Measurements from ENCODE around the gene TTC9B. TPM values are rescaled to one million over a fixed set of nuclear protein-coding genes. Genes with fewer than 3 reads are reported as not detected.

The TTC9B gene
- total and polyA plus RNA-seq, 2 of the 8 experiments (the other 6 are each of a cell fraction or from before 2014, with no cell fraction given) = 0.26 TPM; not detected in 1

DNA sequence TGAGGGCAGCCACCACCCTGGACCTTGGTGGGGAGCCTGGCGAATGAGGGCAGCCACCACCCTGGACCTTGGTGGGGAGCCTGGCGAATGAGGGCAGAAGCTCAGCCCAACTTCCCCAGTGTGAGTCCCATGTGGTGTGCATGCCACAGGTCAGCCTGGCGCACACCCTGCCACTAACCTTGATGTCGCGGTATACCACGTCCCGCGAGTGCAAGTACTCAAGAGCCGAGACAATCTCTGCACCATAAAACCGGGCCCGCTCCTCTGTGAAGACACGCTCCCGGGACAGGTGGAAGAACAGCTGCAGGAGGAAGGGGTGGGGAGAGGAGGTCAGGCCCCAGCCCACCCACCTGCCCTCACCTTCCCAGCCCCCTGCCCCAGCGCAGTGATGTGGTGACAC is 19.6 kb upstream of the TTC9B start:
- no peak for TF ChIP-seq CBX5 (IDR thresholded peaks at IDR 0.05; ENCODE audit: low read depth, low read length)
- no peak for TF ChIP-seq MAX (IDR thresholded peaks at IDR 0.05)
- no peak for TF ChIP-seq KDM4A (IDR thresholded peaks at IDR 0.05; ENCODE audit: low read depth, low read length, severe bottlenecking)
- TF ChIP-seq EZH2 (IDR thresholded peaks at IDR 0.05; ENCODE audit: low read depth, low read length, severe bottlenecking) = no peak
- TF ChIP-seq POLR2AphosphoS5 (IDR thresholded peaks at IDR 0.05; ENCODE audit: low read depth, low read length) = no peak
- TF ChIP-seq CREB1 (IDR thresholded peaks at IDR 0.05) = no peak
- TF ChIP-seq SP4 (IDR thresholded peaks at IDR 0.05; ENCODE audit: low read length) = no peak
- no peak for TF ChIP-seq SUZ12 (IDR thresholded peaks at IDR 0.05; ENCODE audit: low read length)
- TF ChIP-seq SIRT6 (IDR thresholded peaks at IDR 0.05; ENCODE audit: low read length) = no peak
- no peak for TF ChIP-seq BRCA1 (IDR thresholded peaks at IDR 0.05; ENCODE audit: low read depth, low read length)
- no peak for TF ChIP-seq SP1 (IDR thresholded peaks at IDR 0.05; ENCODE audit: low read depth, low read length)
- TF ChIP-seq KDM5A (IDR thresholded peaks at IDR 0.05; ENCODE audit: low read length) = no peak
- no peak for TF ChIP-seq NRF1 (IDR thresholded peaks at IDR 0.05; ENCODE audit: low read depth, low read length)
- no peak for TF ChIP-seq E2F6 (IDR thresholded peaks at IDR 0.05)
- POLR2A ChIA-PET (ENCODE audit: partially characterized antibody) = no interaction called here
- no peak overlapping the region for H2BK20ac ChIP-seq (ENCODE audit: low read length)
- CTCF ChIA-PET (ENCODE audit: partially characterized antibody) = interaction anchor here (0.5 to 3.5 kb wide), 2 partner anchors 33 to 82 kb away, joined by 3 to 13 read pairs; no protein-coding TSS in a partner anchor
- no peak overlapping the region for H2AFZ ChIP-seq (ENCODE audit: low read length)
- H3K4me3 ChIP-seq (ENCODE audit: extremely low read depth in 1 of 4, insufficient read depth in 2 of 4, low read depth in 3 of 4, low read length in 4 of 4) = no peak overlapping the region
- no peak overlapping the region for H2BK5ac ChIP-seq (ENCODE audit: low read depth, low read length)
- H3K9me3 ChIP-seq (ENCODE audit: insufficient read depth in 2 of 2, low read depth in 1 of 2, low read length in 1 of 2) = no peaks in the 10 kb centered on the region
- H2AK5ac ChIP-seq (ENCODE audit: low read depth, low read length) = no peak overlapping the region
- no peak overlapping the region for H3K14ac ChIP-seq (ENCODE audit: insufficient read length)
- H4K91ac ChIP-seq (replicated peaks; ENCODE audit: insufficient read length, low read length) = no peak overlapping the region
- no peaks in the 10 kb centered on the region for H3K23me2 ChIP-seq (ENCODE audit: low read depth, low read length)
- no peak overlapping the region for H2BK12ac ChIP-seq (ENCODE audit: low read depth, low read length)
- H4K8ac ChIP-seq (ENCODE audit: extremely low read depth, insufficient read depth, low read length) = no peak overlapping the region
- no peak overlapping the region for H2BK120ac ChIP-seq (replicated peaks; ENCODE audit: low read depth, low read length)
- WGBS, 2 experiments (ENCODE audit: extremely low coverage in 1 of 2, insufficient coverage in 1 of 2, insufficient read length in 1 of 2, insufficient replicate concordance in 2 of 2, low coverage in 1 of 2, low lambda C conversion rate in 2 of 2, missing lambda C conversion rate in 1 of 2) = 95% methylated on average over 10 of the region's 14 CpGs; no CpG with 5 or more reads in 1 of the 2 experiments
- H3K23ac ChIP-seq (ENCODE audit: insufficient read length) = no peak overlapping the region
- H3K56ac ChIP-seq (replicated peaks; ENCODE audit: insufficient read length, low read depth, low read length) = no peak overlapping the region
- peaks cover 0 to 4% (median 0%) of the 10 kb centered on the region in 4 experiments; a peak in 2 of 7 replicates for H3K4me1 ChIP-seq (replicated peaks in 1 of 4; ENCODE audit: control insufficient read depth in 3 of 4, insufficient read depth in 4 of 4, low read length in 3 of 4)
- H3K4me2 ChIP-seq (ENCODE audit: insufficient read depth in 1 of 2, low read depth in 2 of 2, low read length in 2 of 2) = no peak overlapping the region
- no peak for DNase-seq (ENCODE audit: low read depth in 1 of 2, low spot score in 2 of 2)
- no peaks in the 10 kb centered on the region for H3K27me3 ChIP-seq (replicated peaks in 1 of 4; ENCODE audit: control insufficient read depth in 3 of 4, extremely low read depth in 1 of 4, insufficient read depth in 3 of 4, low read length in 3 of 4)
- no peak overlapping the region for H2BK15ac ChIP-seq (ENCODE audit: low read length)
- no peaks in the 10 kb centered on the region for H3K79me2 ChIP-seq (ENCODE audit: control insufficient read depth in 1 of 2, insufficient read depth in 2 of 2, low read length in 2 of 2)
- H3K36me3 ChIP-seq (ENCODE audit: control insufficient read depth in 2 of 4, insufficient read depth in 4 of 4, low read length in 3 of 4) = peaks cover 4 to 32% (median 13%) of the 10 kb centered on the region in 4 experiments; a peak in 6 of 8 replicates
- peaks cover 0 to 11% of the 10 kb centered on the region in 2 experiments for H4K20me1 ChIP-seq (replicated peaks in 1 of 2; ENCODE audit: control insufficient read depth in 1 of 2, insufficient read depth in 2 of 2, low read length in 2 of 2)
- H3K4ac ChIP-seq (replicated peaks; ENCODE audit: insufficient read length, low read depth, low read length) = no peak overlapping the region
- no peak overlapping the region for H4K5ac ChIP-seq (ENCODE audit: insufficient read length, low read depth, low read length)
- H3K79me1 ChIP-seq (ENCODE audit: low read depth, low read length) = no peaks in the 10 kb centered on the region; the same call in 1 of the 2 replicates
- no peak overlapping the region for H3K9ac ChIP-seq (replicated peaks in 1 of 4; ENCODE audit: extremely low read depth in 1 of 4, low read depth in 3 of 4, low read length in 3 of 4)
- FAIRE-seq = no peak
- no peak overlapping the region for H3K18ac ChIP-seq (ENCODE audit: extremely low read depth, low read length)
- H3K27ac ChIP-seq (ENCODE audit: low read depth, low read length) = no peak overlapping the region

All from H1 (cell line).